DLD1 (cell line): ENCODE measurements around the gene C14orf93.

Source experiments
- in situ Hi-C: cut with HindIII; loops from 2 replicates; pipeline ENCODE4 v1.10.0; 2017; ENCODE audit warnings: low sequenced_read_pairs

Gene C14orf93

GRCh38 chr14:22996768-22997654 is 12.9 kb downstream of the C14orf93 start:
- in situ Hi-C loops, result no loop called here

GRCh38 chr14:22995889-22996625 is 13.9 kb downstream of the C14orf93 start:
- in situ Hi-C loops, result no loop called here

GRCh38 chr14:22994762-22995275 is 15.1 kb downstream of the C14orf93 start:
- in situ Hi-C loops, result no loop called here

- in situ Hi-C loops, result no loop called here
Measured at GRCh38 chr14:22993517-22993916, 16.4 kb downstream of the C14orf93 start.

GRCh38 chr14:22991852-22992251 is 18.1 kb downstream of the C14orf93 start:
- in situ Hi-C loops, result no loop called here

GRCh38 chr14:22987291-22987690 is 22.7 kb downstream of the C14orf93 start:
- in situ Hi-C loops, result no loop called here

- in situ Hi-C loops, result no loop called here
Measured at GRCh38 chr14:22986508-22987054, 23.4 kb downstream of the C14orf93 start.

GRCh38 chr14:22985894-22986507 is 23.9 kb downstream of the C14orf93 start:
- in situ Hi-C loops, result no loop called here

- in situ Hi-C loops, result no loop called here
Measured at GRCh38 chr14:22984959-22985658, 24.8 kb downstream of the C14orf93 start.

GRCh38 chr14:22982477-22983245 is 27.3 kb downstream of the C14orf93 start, which contains the start of gene AJUBA:
Gene AJUBA (minus strand): TSS chr14:22982551. CDS start chr14:22982266, 285 bp downstream.
- in situ Hi-C loops, result no loop called here

- in situ Hi-C loops, result no loop called here
Measured at GRCh38 chr14:22981876-22982476, 28.0 kb downstream of the C14orf93 start.

GRCh38 chr14:22981090-22981875 is 28.7 kb downstream of the C14orf93 start:
- in situ Hi-C loops, result no loop called here

GRCh38 chr14:22980672-22981089 is 29.3 kb downstream of the C14orf93 start:
- in situ Hi-C loops, result no loop called here

- in situ Hi-C loops, result no loop called here
Measured at GRCh38 chr14:22979748-22980392, 30.1 kb downstream of the C14orf93 start.

- in situ Hi-C loops, result no loop called here
Measured at GRCh38 chr14:22978981-22979671, 30.8 kb downstream of the C14orf93 start.

- in situ Hi-C loops, result no loop called here
Measured at GRCh38 chr14:22978487-22978837, 31.5 kb downstream of the C14orf93 start.
